Aorta (tissue), 5 donors: Measurements from ENCODE around the gene CACNA1E. TPM values are rescaled to one million over a fixed set of nuclear protein-coding genes. Genes with fewer than 3 reads are reported as not detected.

ENCODE experiments used
- ATAC-seq: fragments of 200-7000 bp; cut with Tn5 transposase; one replicate; pipeline ENCODE4 v1.9.1; 2022; ENCODE audit warnings: moderate library complexity; ENCODE audit not compliant: low FRiP score
- DNase-seq, 2 donors: peaks; one replicate each; pipeline ENCODE4 v3.0.0-alpha.2; 2020
- H3K27ac ChIP-seq, 2 donors: one replicate each; pipeline ENCODE4 v1.5.1; 2013; ENCODE audit warnings: low read length in 2 of 2, mild to moderate bottlenecking in 2 of 2, moderate library complexity in 2 of 2, control low read depth in 1 of 2, inconsistent platforms in 1 of 2, low read depth in 1 of 2
- H3K27me3 ChIP-seq, 2 donors: one replicate each; pipeline ENCODE4 v1.6.1; 2013; ENCODE audit warnings: control low read depth in 1 of 2, low read length in 1 of 2, mild to moderate bottlenecking in 1 of 2, moderate library complexity in 1 of 2; ENCODE audit not compliant: insufficient read depth in 2 of 2, control insufficient read depth in 1 of 2
- H3K36me3 ChIP-seq, 2 donors: one replicate each; pipeline ENCODE4 v1.6.1; 2013; ENCODE audit warnings: control low read depth in 1 of 2, low read length in 1 of 2, mild to moderate bottlenecking in 1 of 2; ENCODE audit not compliant: insufficient read depth in 2 of 2, control insufficient read depth in 1 of 2
- H3K4me1 ChIP-seq, 2 donors: one replicate each; pipeline ENCODE4 v1.6.1; 2013; ENCODE audit warnings: low read length in 2 of 2, control low read depth in 1 of 2, mild to moderate bottlenecking in 1 of 2, moderate library complexity in 1 of 2; ENCODE audit not compliant: insufficient read depth in 2 of 2, control insufficient read depth in 1 of 2
- H3K4me3 ChIP-seq, 2 donors: one replicate each; pipeline ENCODE4 v1.5.1; 2013; ENCODE audit warnings: low read length in 2 of 2, control low read depth in 1 of 2, mild to moderate bottlenecking in 1 of 2
- H3K9me3 ChIP-seq: one replicate; pipeline ENCODE4 v1.6.1; 2013; ENCODE audit warnings: mild to moderate bottlenecking, low read length; ENCODE audit not compliant: control insufficient read depth
- WGBS, 2 donors: extraction: QIAGEN DNeasy Blood & Tissue Kit; methylation state at CpG; one replicate each; pipeline ENCODE4 v1.1.7; 2013; 5-methylcytosine and 5-hydroxymethylcytosine counted together
- intact Hi-C, 2 donors: fragments of 100-400 bp; cut with DNase I; formaldehyde crosslinking; loops; one replicate each; pipeline versions ENCODE4 v1.14.2 to v1.15.0; 2022
- polyA plus RNA-seq, 2 donors: library from polyadenylated mRNA; stranded (reverse); fragments of 200-250 nt; gene quantifications; one replicate each; pipeline ENCODE4 v1.2.3, GENCODE V29; 2013
- total RNA-seq, 2 donors: library from RNA; stranded (reverse); fragmentation: NEBNext Ultra II Directional; extraction: Animal tissue kit (Norgen Biotek cat#: 25700); gene quantifications; one replicate each; pipeline ENCODE4 v1.2.1, GENCODE V29; 2021
- donor health status: healthy with polysubstance abuse.
- donor health status: Bipolar disorder and iron deficiency.
- donor health status: DM: no; HTN: no; CAD: no.
- donor health status: DM: no; HTN: no; CAD: no.
- donor health status: DM: yes; HTN: yes; CAD: no.

Gene CACNA1E
- total and polyA plus RNA-seq, 4 donors = 0.06 to 0.19 TPM; not detected in 2

DNA sequence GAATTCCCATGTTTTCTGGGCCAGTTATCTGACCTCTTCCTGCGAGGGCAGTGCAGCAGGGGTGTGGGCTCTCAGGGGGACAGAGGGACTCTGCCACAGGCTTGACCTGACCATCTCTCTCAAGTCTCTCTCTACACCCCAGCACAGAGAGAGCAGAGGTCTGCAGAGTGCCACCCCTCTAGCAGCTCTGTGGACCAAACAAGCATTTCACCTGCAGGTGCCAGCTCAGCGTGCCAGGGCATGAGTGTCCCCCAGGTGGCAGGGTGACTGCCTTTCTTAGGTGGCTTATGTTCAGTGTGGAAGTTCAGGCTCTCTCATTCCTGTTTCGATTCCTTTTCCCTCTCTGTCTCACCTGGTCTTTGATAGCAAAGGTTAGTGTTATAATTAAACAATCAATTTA lies 191.3 kb downstream of the CACNA1E start:
- no peaks in the 10 kb centered on the region for H3K27me3 ChIP-seq
- WGBS, 2 donors = 53 to 62% methylated on average over 3 of the region's 3 CpGs
- intact Hi-C loops = no loop called here
- H3K36me3 ChIP-seq = no peaks in the 10 kb centered on the region
- H3K27ac ChIP-seq = no peak overlapping the region
- no peak overlapping the region for H3K4me3 ChIP-seq
- DNase-seq (no peak), ATAC-seq (no peak)
- no peaks in the 10 kb centered on the region for H3K4me1 ChIP-seq
- no peaks in the 10 kb centered on the region for H3K9me3 ChIP-seq

DNA sequence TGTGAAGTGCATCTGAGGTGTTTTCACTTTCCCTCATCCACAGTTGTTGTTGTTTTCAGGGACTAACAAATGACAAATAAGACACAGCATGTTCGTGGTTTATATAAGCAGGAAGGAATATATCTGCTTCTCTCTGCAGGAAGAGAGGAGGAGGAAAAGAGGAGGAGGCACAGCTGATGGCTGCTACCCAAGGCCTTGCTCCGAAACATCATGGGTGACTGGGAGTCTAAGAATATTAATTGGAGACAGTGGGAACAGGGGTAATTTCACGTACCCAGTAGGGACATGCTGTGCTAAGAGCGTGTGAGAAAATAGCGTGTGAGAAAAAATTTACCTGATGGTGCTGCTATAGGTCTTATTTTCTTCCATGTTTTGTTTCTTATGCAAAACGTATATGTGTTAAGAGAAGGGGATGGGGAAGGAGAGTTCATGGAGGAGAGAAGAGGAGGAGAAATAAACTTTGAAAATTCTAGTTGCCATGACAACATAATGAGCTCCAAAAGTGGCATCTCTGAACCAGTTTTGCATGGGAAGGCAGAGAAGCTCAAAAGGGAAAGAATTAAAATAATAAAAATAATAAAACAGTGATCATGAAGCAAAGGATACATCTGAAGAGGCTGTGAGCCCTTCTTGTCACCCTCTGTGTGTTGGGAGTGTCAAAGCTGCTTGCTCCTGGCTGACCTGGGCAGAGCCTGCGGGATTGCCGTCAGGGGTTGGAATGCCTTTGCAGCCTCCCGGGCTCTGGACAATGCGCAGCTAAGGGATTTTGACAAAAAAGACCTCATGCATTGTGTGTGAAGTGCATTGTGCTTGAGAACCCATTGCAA lies 192.0 kb downstream of the CACNA1E start:
- Histone ChIP-seq H3K27me3 (no peaks in the 10 kb centered on the region), H3K4me3 (no peak overlapping the region), H3K27ac (no peak overlapping the region), H3K36me3 (no peaks in the 10 kb centered on the region), H3K4me1 (no peaks in the 10 kb centered on the region), H3K9me3 (no peaks in the 10 kb centered on the region)
- WGBS, 2 donors = 48 to 54% methylated on average over 10 of the region's 10 CpGs
- intact Hi-C loops = no loop called here
- no peak for DNase-seq
- no peak for ATAC-seq

DNA sequence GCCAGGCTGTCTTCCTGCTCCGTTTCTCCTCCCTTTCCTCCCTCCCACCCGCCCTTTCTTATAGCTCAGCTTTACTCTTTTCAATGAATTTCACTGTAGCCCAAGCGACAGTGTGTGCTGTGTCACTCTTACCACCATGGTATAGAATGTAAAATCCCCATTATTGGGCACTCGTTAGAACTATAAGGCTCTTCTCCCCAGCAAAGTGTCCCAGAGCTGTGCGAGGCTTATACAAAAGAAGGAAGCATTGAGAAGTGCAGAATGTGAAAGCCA lies 192.5 kb downstream of the CACNA1E start:
- intact Hi-C loops = no loop called here
- Histone ChIP-seq H3K4me1 (no peaks in the 10 kb centered on the region), H3K27me3 (no peaks in the 10 kb centered on the region), H3K9me3 (no peaks in the 10 kb centered on the region), H3K36me3 (no peaks in the 10 kb centered on the region), H3K27ac (no peak overlapping the region), H3K4me3 (no peak overlapping the region)
- 37 to 46% methylated on average over 5 of the region's 5 CpGs for WGBS, 2 donors
- no peak for ATAC-seq
- DNase-seq = no peak

DNA sequence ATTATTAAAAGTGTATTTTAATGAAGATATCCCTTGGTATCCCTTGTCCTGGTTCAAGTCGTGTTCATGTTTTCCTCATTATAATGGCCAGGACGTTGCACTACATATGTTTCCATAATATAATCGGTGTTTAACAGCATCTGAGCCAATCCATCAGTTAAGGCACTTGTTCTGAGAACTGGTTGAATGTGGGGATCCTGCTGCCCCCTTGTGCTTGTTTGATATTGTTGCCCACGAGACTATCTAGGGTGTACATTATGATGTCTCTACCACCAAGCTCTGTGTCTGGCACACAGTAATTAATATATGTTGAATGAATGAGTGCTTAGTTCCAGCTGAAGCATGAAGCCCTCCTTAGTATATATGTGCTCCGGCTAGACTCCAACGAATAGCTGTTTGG lies 193.0 kb downstream of the CACNA1E start:
- ATAC-seq (no peak), DNase-seq (no peak)
- Histone ChIP-seq H3K9me3 (no peaks in the 10 kb centered on the region), H3K4me3 (no peak overlapping the region), H3K36me3 (no peaks in the 10 kb centered on the region), H3K4me1 (no peaks in the 10 kb centered on the region), H3K27me3 (no peaks in the 10 kb centered on the region), H3K27ac (no peak overlapping the region)
- intact Hi-C loops = no loop called here
- WGBS, 2 donors = 33 to 37% methylated on average over 6 of the region's 6 CpGs

DNA sequence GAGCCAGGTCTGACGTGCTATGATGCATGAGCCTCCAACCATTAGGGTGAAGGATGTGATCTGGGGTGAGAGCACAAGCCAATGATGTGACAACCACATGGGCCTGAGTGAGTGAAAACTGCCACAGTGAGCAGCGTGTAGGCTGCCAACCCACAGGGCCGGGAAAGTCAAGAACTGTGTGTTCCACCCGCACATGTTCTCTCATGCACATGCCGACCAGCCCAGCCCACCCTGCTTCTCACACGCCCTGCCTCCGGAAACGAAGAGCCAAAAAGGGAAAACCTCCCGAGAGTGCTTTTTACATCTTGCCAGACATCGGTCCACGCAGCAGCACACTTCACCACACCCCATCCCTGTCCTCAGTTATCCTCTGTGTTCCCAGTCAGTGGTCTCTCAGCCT lies 197.0 kb downstream of the CACNA1E start:
- Histone ChIP-seq H3K36me3 (no peaks in the 10 kb centered on the region), H3K27me3 (no peaks in the 10 kb centered on the region), H3K27ac (no peak overlapping the region), H3K4me3 (no peak overlapping the region), H3K4me1 (no peaks in the 10 kb centered on the region), H3K9me3 (peaks cover 1% of the 10 kb centered on the region)
- WGBS, 2 donors = 78 to 83% methylated on average over 11 of the region's 11 CpGs
- intact Hi-C loops = no loop called here
- ATAC-seq (no peak), DNase-seq (no peak)

DNA sequence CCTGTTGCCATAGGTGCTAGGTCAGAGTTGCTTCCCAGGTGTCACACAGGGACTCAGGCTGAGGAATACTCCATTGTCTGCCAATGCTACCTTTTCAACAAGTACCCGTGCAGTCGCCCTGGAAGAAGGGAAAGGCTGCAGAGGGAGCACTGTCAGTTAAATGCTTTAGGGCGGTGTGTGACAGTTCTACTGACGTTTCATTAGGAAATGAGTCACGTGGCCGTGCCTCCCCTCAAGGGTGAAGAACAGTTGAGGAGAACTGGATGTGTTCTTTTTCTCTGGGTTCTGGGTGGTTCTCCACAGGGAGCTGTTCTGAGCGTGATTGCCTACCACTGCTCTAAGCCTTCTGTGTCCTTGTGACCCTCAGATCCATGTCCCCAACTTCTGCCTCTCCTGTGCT lies 197.6 kb downstream of the CACNA1E start:
- Histone ChIP-seq H3K27me3 (no peaks in the 10 kb centered on the region), H3K36me3 (no peaks in the 10 kb centered on the region), H3K4me3 (no peak overlapping the region), H3K4me1 (no peaks in the 10 kb centered on the region), H3K9me3 (peaks cover 1% of the 10 kb centered on the region), H3K27ac (no peak overlapping the region)
- 67 to 73% methylated on average over 7 of the region's 7 CpGs for WGBS, 2 donors
- DNase-seq (no peak), ATAC-seq (no peak)
- intact Hi-C loops = no loop called here

DNA sequence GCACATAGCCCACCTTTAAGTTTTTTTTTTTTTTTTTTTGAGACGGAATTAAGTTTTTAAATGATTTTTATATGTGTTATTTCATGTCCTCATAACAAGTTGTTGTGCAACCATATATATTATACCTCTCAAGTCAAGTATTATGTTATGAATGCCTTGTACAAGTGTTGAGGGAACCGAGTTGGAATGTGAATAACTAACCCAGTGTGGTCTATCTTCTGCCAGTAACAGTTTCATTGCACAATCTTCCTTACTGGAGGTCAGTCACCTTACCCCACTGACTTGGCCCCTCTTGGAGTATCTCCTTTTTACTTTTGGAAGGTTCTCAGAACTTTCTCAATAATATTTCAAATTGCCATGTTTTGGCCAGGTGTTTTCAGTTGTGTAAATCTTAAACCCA lies 201.9 kb downstream of the CACNA1E start:
- H3K27ac ChIP-seq = no peak overlapping the region
- no peak overlapping the region for H3K4me3 ChIP-seq
- no peak for ATAC-seq
- DNase-seq = no peak
- peaks cover 1% of the 10 kb centered on the region for H3K9me3 ChIP-seq
- WGBS, 2 donors = 76 to 77% methylated on average over 2 of the region's 2 CpGs
- no peaks in the 10 kb centered on the region for H3K4me1 ChIP-seq
- no peaks in the 10 kb centered on the region for H3K27me3 ChIP-seq
- intact Hi-C loops = no loop called here
- no peaks in the 10 kb centered on the region for H3K36me3 ChIP-seq

DNA sequence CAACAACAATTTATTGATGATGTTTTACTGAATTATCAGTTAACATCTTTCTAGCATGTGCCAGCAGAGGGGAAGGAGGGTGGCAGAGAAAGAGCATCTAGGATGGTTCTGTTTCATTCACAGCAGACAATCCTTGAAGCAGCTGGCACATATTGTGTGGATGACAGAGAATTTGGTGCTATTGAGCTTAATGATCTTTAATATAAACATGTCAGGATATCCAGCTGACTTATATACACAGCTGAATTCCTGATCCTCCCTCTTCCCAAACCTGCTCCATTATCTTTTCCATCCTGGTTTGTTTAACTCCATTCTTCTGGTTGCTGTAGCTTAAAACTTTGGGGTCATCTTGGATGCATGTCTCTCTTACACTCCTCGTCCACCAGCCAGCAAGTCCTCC lies 218.6 kb downstream of the CACNA1E start:
- Histone ChIP-seq H3K4me3 (no peak overlapping the region), H3K27ac (no peak overlapping the region), H3K36me3 (no peaks in the 10 kb centered on the region), H3K4me1 (no peaks in the 10 kb centered on the region), H3K27me3 (no peaks in the 10 kb centered on the region), H3K9me3 (peaks cover 1% of the 10 kb centered on the region)
- intact Hi-C loops = no loop called here
- 46 to 49% methylated on average over 1 of the region's 1 CpG for WGBS, 2 donors
- ATAC-seq (no peak), DNase-seq (no peak)

DNA sequence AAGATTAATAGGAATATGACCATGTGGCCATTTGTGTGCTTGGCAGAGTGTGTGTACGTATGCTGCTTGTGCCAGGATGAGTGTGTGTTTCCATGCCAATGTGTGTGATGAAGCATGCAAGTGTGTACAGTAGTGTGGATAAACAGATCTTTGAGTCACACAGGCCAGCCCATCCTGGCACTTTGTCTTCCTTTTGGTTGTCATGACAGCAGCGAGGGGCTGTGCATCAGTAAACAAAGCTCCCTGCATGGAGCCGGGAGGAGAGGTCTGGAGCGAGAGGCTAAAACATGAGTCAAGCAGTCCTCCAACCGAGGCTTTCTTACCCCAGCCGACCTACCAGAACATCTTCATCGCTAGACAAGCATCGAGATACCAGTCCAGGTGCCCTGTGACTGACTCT lies 221.2 kb downstream of the CACNA1E start:
- H3K27me3 ChIP-seq = no peaks in the 10 kb centered on the region
- no peak for ATAC-seq
- intact Hi-C loops = no loop called here
- H3K4me3 ChIP-seq = no peak overlapping the region
- peaks cover 1% of the 10 kb centered on the region for H3K9me3 ChIP-seq
- 46 to 52% methylated on average over 8 of the region's 8 CpGs for WGBS, 2 donors
- H3K36me3 ChIP-seq = no peaks in the 10 kb centered on the region
- DNase-seq = no peak
- H3K27ac ChIP-seq = no peak overlapping the region
- no peaks in the 10 kb centered on the region for H3K4me1 ChIP-seq
